BE2C (cell line): ENCODE measurements around the gene HS6ST2.

Experiments
- DNase-seq: peaks from one replicate; pipeline ENCODE4 v3.0.0-alpha.2; 2020
- H3K27me3 ChIP-seq: fragments of 250-450 bp; sonication (Bioruptor Pico); 2 replicates; pipeline ENCODE4 v1.5.1; 2020; ENCODE audit warnings: mild to moderate bottlenecking
- H3K36me3 ChIP-seq: fragments of 250-450 bp; sonication (Bioruptor Pico); 2 replicates; pipeline ENCODE4 v1.5.1; 2020; ENCODE audit warnings: mild to moderate bottlenecking
- H3K4me1 ChIP-seq: fragments of 250-450 bp; sonication (Bioruptor Pico); 2 replicates; pipeline ENCODE4 v1.5.1; 2020
- H3K4me3 ChIP-seq: 2 replicates; pipeline ENCODE4 v1.5.1; 2011; ENCODE audit warnings: low read depth, low read length
- H3K9me3 ChIP-seq: fragments of 250-450 bp; sonication (Bioruptor Pico); 2 replicates; pipeline ENCODE4 v1.5.1; 2020
- CTCF ChIP-seq: IDR thresholded peaks from 2 replicates; pipeline ENCODE4 v1.5.1; 2012; ENCODE audit warnings: mild to moderate bottlenecking, low read depth, low read length

The HS6ST2 gene

GRCh38 chrX:132594999-132595398, 363.4 kb downstream of the HS6ST2 start:
- DNase-seq: no peak
- Histone ChIP-seq H3K27me3 (no peaks in the 10 kb centered on the region), H3K4me1 (no peaks in the 10 kb centered on the region), H3K4me3 (no peak overlapping the region), H3K36me3 (no peaks in the 10 kb centered on the region), H3K9me3 (no peaks in the 10 kb centered on the region)
- TF ChIP-seq CTCF: no peak

GRCh38 chrX:132594129-132594528, 364.3 kb downstream of the HS6ST2 start:
- TF ChIP-seq CTCF: no peak
- Histone ChIP-seq H3K4me1 (no peaks in the 10 kb centered on the region), H3K9me3 (no peaks in the 10 kb centered on the region), H3K4me3 (no peak overlapping the region), H3K27me3 (no peaks in the 10 kb centered on the region), H3K36me3 (no peaks in the 10 kb centered on the region)
- no peak for DNase-seq

GRCh38 chrX:132592880-132593279, 365.5 kb downstream of the HS6ST2 start:
- Histone ChIP-seq H3K27me3 (no peaks in the 10 kb centered on the region), H3K4me1 (no peaks in the 10 kb centered on the region), H3K4me3 (no peak overlapping the region), H3K36me3 (no peaks in the 10 kb centered on the region), H3K9me3 (no peaks in the 10 kb centered on the region)
- peak; percentile 25 for DNase-seq
- peak; percentile 33 for TF ChIP-seq CTCF

GRCh38 chrX:132591719-132592275, 366.6 kb downstream of the HS6ST2 start:
- Histone ChIP-seq H3K36me3 (no peaks in the 10 kb centered on the region), H3K27me3 (no peaks in the 10 kb centered on the region), H3K4me3 (no peak overlapping the region), H3K4me1 (no peaks in the 10 kb centered on the region), H3K9me3 (no peaks in the 10 kb centered on the region)
- TF ChIP-seq CTCF: no peak
- DNase-seq: peak; percentile 13

- Histone ChIP-seq H3K4me1 (no peaks in the 10 kb centered on the region), H3K36me3 (no peaks in the 10 kb centered on the region), H3K27me3 (no peaks in the 10 kb centered on the region), H3K4me3 (no peak overlapping the region), H3K9me3 (no peaks in the 10 kb centered on the region)
- no peak for DNase-seq
- TF ChIP-seq CTCF: no peak
These were observed 367.9 kb downstream of the HS6ST2 start for GRCh38 chrX:132590350-132591026.

- H3K27me3 ChIP-seq: no peaks in the 10 kb centered on the region
- H3K36me3 ChIP-seq: no peaks in the 10 kb centered on the region
- no peaks in the 10 kb centered on the region for H3K4me1 ChIP-seq
These were observed 373.5 kb downstream of the HS6ST2 start for GRCh38 chrX:132584936-132585335.

More at GRCh38 chrX:132584936-132585335, 373.5 kb downstream of the HS6ST2 start:
- Histone ChIP-seq H3K9me3 (no peaks in the 10 kb centered on the region), H3K4me3 (no peak overlapping the region)
- TF ChIP-seq CTCF: no peak
- DNase-seq: no peak
